HFF-Myc (cell line): ENCODE results near the gene PPM1M.

Experiments
- DNase-seq: peaks from one replicate; pipeline ENCODE4 v3.0.0-alpha.2; 2011; ENCODE audit warnings: low read depth; ENCODE audit errors: extremely low read depth
- H3K4me3 ChIP-seq: replicated peaks from 2 replicates; pipeline ENCODE4 v1.5.1; 2011; ENCODE audit warnings: low read depth, mild to moderate bottlenecking, control low read depth, low read length
- CTCF ChIP-seq: IDR thresholded peaks from 2 replicates; pipeline ENCODE4 v1.5.1; 2012; ENCODE audit warnings: mild to moderate bottlenecking, low read depth, low read length, control low read depth; ENCODE audit errors: missing control alignments

The PPM1M gene

GRCh38 chr3:52298149-52299098, 52.9 kb downstream of the PPM1M start:
- no peak overlapping the region for H3K4me3 ChIP-seq
- no peak for DNase-seq
- TF ChIP-seq CTCF = no peak

- H3K4me3 ChIP-seq = no peak overlapping the region
- TF ChIP-seq CTCF = no peak
- DNase-seq = no peak
These were observed 53.8 kb downstream of the PPM1M start for GRCh38 chr3:52299247-52299878.
